Measurements from ENCODE around the gene MICU2. TPM values are rescaled to one million over a fixed set of nuclear protein-coding genes. Genes with fewer than 3 reads are reported as not detected.
"Not testable (repeated sequence)": the region's sequence is repeated elsewhere in the genome, so short reads cannot be mapped to it uniquely, and the experiment has no call there.

Gene MICU2
- total RNA-seq, 2 experiments from 2014 or later, result 32.0 to 33.9 TPM

DNA sequence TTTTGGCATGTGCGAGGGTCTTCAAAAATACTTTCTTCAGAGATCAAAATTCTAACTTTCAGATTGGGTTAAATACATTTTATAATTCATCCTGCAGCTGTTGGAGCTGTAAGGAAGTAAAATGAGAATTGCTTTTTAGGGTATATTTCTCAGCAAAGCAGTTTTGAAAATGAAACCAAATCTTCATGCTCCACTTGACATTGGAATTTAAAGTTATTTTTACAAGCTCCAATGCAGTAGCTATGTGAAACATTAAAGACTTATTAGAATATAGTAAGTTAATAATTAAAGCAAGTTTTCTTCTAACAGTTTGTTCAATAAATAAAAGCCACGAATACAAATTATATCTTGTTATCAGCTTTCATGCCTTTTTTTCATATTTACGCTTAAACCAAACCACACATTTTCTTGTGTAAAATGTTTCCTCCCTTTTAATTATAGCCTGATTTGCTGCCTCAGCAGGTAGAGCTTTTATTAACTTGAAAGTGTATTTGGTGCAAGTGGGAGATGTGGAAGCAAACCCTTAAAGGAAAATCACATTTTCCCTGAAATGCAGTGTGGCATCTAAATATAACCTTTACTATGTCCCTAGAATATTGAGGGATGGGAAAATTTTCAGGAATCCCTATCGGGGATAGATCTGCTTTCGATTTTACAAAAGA lies 12.4 kb upstream of the MICU2 start:
- H3K36me3 Mint-ChIP-seq (ENCODE audit: low read depth), result no peaks in the 10 kb centered on the region
- no peaks in the 10 kb centered on the region for H3K9me3 Mint-ChIP-seq
- ChIA-PET CTCF (interaction anchor here (0.6 to 1.9 kb wide), 2 partner anchors 8 to 317 kb away, joined by 3 to 5 read pairs; no protein-coding TSS in a partner anchor), POLR2A (no interaction called here)
- H3K4me3 Mint-ChIP-seq, result no peak overlapping the region
- peaks cover 20% of the 10 kb centered on the region for H3K27me3 Mint-ChIP-seq
- H3K27ac Mint-ChIP-seq, result no peak overlapping the region
- DNase-seq, result no peak
- peaks cover 5% of the 10 kb centered on the region for H3K4me1 Mint-ChIP-seq

DNA sequence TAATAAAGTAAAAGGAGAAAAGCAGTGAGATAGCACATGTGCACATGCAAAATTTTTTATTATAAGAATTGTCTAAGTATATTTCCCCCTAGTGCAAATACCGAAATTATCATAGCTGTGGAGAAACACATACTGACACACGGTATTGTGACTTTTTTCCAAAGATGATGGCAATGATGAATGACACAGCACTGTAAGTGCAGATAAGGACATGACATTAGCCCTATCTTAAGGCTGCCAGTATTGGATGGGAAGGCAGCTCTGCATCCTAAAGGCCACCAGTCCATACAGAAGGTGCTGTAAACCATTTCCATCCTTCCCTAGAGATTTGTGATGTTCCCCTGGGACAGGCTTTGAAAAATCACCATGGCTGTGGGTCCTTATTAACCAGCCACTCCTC lies 11.5 kb upstream of the MICU2 start:
- no peak overlapping the region for H3K4me3 Mint-ChIP-seq
- no peak for DNase-seq
- POLR2A ChIA-PET, result no interaction called here
- no peaks in the 10 kb centered on the region for H3K36me3 Mint-ChIP-seq (ENCODE audit: low read depth)
- H3K9me3 Mint-ChIP-seq, result no peaks in the 10 kb centered on the region
- peaks cover 5% of the 10 kb centered on the region for H3K4me1 Mint-ChIP-seq
- peaks cover 20% of the 10 kb centered on the region for H3K27me3 Mint-ChIP-seq
- CTCF ChIA-PET, result interaction anchor here (1.9 kb wide), 1 partner anchor 7 kb away, joined by 5 read pairs; no protein-coding TSS in a partner anchor
- no peak overlapping the region for H3K27ac Mint-ChIP-seq

DNA sequence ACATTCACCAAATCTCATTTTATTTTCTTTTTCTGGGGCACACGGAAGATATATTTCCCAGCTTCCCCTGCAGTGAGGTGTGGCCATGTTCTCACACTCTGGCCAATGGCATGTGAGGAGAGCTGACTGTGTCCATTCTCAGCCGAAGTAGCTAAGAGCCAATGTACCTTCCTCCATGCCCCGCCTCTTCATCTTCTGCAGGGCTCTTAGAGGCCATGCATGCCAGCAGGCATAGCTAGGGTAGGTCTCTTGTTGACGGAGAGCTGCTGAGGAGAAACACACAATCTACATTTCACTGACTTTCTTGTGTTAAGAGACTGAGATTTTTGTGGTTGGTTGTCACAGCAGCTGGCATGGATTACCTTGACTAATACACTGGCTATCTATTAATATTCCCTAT lies 9.8 kb upstream of the MICU2 start:
- ChIA-PET CTCF (interaction anchor here (0.5 kb wide), 1 partner anchor 39 kb away, joined by 3 read pairs; no protein-coding TSS in a partner anchor), POLR2A (no interaction called here)
- Mint-ChIP-seq H3K4me1 (peaks cover 5% of the 10 kb centered on the region), H3K27me3 (peaks cover 20% of the 10 kb centered on the region), H3K9me3 (no peaks in the 10 kb centered on the region), H3K27ac (no peak overlapping the region), H3K4me3 (no peak overlapping the region), H3K36me3 (ENCODE audit: low read depth) (no peaks in the 10 kb centered on the region)
- no peak for DNase-seq

DNA sequence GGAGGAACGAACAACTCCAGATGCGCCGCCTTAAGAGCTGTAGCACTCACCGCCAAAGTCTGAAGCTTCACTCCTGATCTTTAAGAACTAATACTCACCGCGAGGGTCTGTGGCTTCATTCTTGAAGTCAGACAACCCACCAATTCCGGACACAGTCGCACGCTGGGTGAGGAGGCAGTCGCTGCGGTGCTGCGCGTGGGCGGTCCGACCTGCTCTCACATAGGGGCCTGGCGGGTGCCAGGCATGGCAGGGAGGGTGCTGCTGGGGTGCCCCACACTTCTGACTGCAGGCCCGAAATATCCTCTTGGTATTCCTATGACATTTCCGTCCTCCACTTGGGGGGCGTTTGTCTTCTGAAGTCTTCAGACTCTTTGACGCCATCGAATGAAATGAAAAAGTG lies 7.4 kb upstream of the MICU2 start:
- Mint-ChIP-seq H3K4me3 (no peak overlapping the region), H3K36me3 (ENCODE audit: low read depth) (no peaks in the 10 kb centered on the region), H3K27me3 (peaks cover 18% of the 10 kb centered on the region), H3K9me3 (no peaks in the 10 kb centered on the region), H3K27ac (no peak overlapping the region), H3K4me1 (peaks cover under 1% of the 10 kb centered on the region)
- ChIA-PET POLR2A (no interaction called here), CTCF (no interaction called here)
- no peak for DNase-seq

DNA sequence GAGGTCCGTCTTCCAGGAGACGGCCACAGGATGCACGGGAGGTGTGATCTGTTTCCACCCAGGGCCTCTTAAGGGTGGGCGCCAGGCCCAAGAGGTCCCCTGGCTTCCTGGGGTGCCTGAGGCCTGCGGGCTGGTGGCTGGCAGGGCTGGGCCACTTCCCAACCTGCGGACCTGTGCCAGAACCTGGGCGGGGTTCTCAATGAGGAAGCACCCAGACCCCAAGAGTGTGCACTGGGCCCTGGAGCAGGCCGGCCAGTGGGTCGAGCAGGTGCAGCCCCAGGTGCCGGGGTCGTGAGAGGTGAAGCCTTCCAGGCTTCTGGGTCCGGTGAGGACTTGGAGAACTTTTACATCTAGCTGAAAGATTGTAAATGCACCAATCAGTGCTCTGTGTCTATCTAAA lies 6.7 kb upstream of the MICU2 start:
- H3K27me3 Mint-ChIP-seq, result peaks cover 21% of the 10 kb centered on the region
- no peaks in the 10 kb centered on the region for H3K9me3 Mint-ChIP-seq
- H3K4me3 Mint-ChIP-seq, result no peak overlapping the region
- no peaks in the 10 kb centered on the region for H3K36me3 Mint-ChIP-seq (ENCODE audit: low read depth)
- DNase-seq, result no peak
- POLR2A ChIA-PET, result no interaction called here
- no peaks in the 10 kb centered on the region for H3K4me1 Mint-ChIP-seq
- no peak overlapping the region for H3K27ac Mint-ChIP-seq
- CTCF ChIA-PET, result no interaction called here

DNA sequence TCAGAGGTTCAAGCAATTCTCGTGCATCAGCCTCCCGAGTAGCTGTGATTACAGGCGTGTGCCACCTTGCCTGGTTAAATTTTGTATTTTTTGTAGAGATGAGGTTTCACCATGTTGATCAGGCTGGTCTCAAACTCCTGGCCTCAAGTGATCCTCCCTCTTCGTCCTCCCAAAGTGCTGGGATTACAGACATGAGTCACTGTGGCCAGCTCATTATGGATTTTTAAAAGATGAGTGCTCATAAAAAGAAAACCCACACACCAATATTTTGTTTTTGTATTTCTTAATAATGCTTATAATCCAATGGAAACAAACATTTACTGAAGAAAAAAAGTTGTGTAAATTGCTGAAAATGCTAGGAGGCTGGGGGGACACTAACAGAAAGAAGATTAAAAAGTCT lies 5.0 kb upstream of the MICU2 start:
- peaks cover 15% of the 10 kb centered on the region for H3K4me1 Mint-ChIP-seq
- H3K27ac Mint-ChIP-seq, result no peak overlapping the region
- ChIA-PET CTCF (interaction anchor here (1.0 to 1.3 kb wide), 2 partner anchors 10 to 31 kb away, joined by 3 read pairs; no protein-coding TSS in a partner anchor), POLR2A (no interaction called here)
- no peak for DNase-seq
- H3K4me3 Mint-ChIP-seq, result no peak overlapping the region
- peaks cover 14% of the 10 kb centered on the region for H3K36me3 Mint-ChIP-seq (ENCODE audit: low read depth)
- peaks cover 9% of the 10 kb centered on the region for H3K9me3 Mint-ChIP-seq
- H3K27me3 Mint-ChIP-seq, result peaks cover 23% of the 10 kb centered on the region

DNA sequence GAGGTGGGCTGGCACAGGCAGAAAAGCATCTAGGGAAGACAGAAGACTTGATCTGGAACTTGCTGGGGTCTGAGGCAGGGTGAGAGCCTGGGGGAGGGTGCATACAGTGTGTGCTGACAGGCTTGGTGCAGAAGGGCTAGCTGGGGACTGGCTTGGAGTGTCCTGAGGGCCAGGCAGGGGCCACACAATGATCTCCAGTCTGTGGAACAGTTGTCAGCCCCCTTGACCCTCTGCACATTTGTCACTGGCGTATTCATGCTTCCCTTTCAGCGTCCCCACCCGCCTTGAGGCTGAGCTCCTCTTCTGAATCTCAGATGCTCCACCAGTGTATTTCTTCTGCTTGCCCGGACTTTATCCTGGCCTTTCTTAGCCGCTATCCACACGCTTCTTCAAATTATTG lies 2.8 kb upstream of the MICU2 start:
- H3K27me3 Mint-ChIP-seq, result peaks cover 23% of the 10 kb centered on the region
- CTCF ChIA-PET, result no interaction called here

DNA sequence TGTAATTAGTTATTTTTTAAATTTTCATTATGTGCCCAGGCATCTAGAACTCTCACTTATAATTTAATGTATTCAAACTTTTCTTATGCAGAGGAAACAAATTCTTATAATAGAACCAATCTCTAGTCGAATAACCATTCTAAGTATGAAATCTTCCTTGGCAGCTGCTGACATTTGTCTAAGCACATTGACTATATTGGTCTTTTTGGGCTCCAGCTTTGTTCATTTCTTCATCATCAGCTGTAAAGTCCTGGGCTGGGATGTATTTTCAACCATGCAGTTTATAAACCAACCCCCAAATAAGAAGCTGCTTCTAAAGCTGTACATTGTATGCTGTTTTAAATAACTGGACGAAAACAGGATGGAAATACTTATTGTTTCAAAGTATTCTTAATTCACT lies 2.3 kb upstream of the MICU2 start:
- H3K27me3 Mint-ChIP-seq, result peaks cover 23% of the 10 kb centered on the region
- H3K27ac Mint-ChIP-seq, result no peak overlapping the region
- no peak for DNase-seq
- peaks cover 22% of the 10 kb centered on the region for H3K4me1 Mint-ChIP-seq
- ChIA-PET POLR2A (no interaction called here), CTCF (no interaction called here)
- peaks cover 18% of the 10 kb centered on the region for H3K36me3 Mint-ChIP-seq (ENCODE audit: low read depth)
- H3K9me3 Mint-ChIP-seq, result peaks cover 9% of the 10 kb centered on the region
- H3K4me3 Mint-ChIP-seq, result no peak overlapping the region

More for the DNA sequence above, 2.8 kb upstream of the MICU2 start:
- POLR2A ChIA-PET, result no interaction called here
- no peak overlapping the region for H3K27ac Mint-ChIP-seq
- H3K9me3 Mint-ChIP-seq, result peaks cover 9% of the 10 kb centered on the region
- no peak for DNase-seq
- peaks cover 17% of the 10 kb centered on the region for H3K4me1 Mint-ChIP-seq
- peaks cover 14% of the 10 kb centered on the region for H3K36me3 Mint-ChIP-seq (ENCODE audit: low read depth)
- no peak overlapping the region for H3K4me3 Mint-ChIP-seq

DNA sequence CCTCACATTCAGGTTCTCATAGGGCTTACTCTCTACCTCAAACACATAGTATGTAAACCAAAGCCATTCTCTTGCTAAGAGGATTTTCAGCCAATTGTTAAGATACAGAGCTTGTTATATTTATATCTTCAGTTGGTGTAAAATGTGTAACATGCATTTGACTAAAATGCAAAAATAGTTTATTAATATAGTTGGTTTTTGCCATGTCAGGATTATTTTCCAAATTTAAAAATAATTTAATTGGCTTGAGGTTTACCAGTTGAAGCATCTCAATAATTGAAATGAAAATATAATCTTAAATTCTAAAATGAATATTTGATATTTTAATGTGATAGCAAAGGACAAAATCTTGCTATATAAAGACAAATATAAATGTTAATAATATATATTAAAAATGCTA lies 7.2 kb downstream of the MICU2 start:
- peaks cover 36% of the 10 kb centered on the region for H3K4me1 Mint-ChIP-seq
- H3K27ac Mint-ChIP-seq, result no peak overlapping the region
- DNase-seq, result no peak
- H3K9me3 Mint-ChIP-seq, result peaks cover 11% of the 10 kb centered on the region
- H3K4me3 Mint-ChIP-seq, result no peak overlapping the region
- peaks cover 36% of the 10 kb centered on the region for H3K36me3 Mint-ChIP-seq (ENCODE audit: low read depth)
- H3K27me3 Mint-ChIP-seq, result no peaks in the 10 kb centered on the region
- ChIA-PET CTCF (interaction anchor here (1.7 kb wide), 1 partner anchor 11 kb away, joined by 3 read pairs; no protein-coding TSS in a partner anchor), POLR2A (no interaction called here)

DNA sequence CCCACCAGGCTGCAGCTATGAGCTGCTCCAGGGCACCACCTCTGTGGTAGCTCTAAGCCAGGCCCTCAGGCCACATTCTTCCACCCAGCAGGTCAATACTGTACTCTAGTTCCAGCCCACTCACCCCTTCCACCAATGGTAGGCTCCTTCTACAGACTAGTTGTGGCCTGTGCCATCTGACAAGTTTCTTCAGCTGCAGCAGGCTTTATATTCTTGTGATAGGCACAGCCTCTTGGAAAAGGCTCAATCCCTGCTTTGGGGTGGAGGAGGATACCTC lies 8.5 kb downstream of the MICU2 start:
- Mint-ChIP-seq H3K9me3 (peaks cover 11% of the 10 kb centered on the region), H3K4me3 (no peak overlapping the region), H3K27me3 (no peaks in the 10 kb centered on the region), H3K27ac (no peak overlapping the region), H3K36me3 (ENCODE audit: low read depth) (peaks cover 32% of the 10 kb centered on the region), H3K4me1 (peaks cover 34% of the 10 kb centered on the region)
- POLR2A ChIA-PET, result no interaction called here
- DNase-seq, result no peak
- CTCF ChIA-PET, result no interaction called here

DNA sequence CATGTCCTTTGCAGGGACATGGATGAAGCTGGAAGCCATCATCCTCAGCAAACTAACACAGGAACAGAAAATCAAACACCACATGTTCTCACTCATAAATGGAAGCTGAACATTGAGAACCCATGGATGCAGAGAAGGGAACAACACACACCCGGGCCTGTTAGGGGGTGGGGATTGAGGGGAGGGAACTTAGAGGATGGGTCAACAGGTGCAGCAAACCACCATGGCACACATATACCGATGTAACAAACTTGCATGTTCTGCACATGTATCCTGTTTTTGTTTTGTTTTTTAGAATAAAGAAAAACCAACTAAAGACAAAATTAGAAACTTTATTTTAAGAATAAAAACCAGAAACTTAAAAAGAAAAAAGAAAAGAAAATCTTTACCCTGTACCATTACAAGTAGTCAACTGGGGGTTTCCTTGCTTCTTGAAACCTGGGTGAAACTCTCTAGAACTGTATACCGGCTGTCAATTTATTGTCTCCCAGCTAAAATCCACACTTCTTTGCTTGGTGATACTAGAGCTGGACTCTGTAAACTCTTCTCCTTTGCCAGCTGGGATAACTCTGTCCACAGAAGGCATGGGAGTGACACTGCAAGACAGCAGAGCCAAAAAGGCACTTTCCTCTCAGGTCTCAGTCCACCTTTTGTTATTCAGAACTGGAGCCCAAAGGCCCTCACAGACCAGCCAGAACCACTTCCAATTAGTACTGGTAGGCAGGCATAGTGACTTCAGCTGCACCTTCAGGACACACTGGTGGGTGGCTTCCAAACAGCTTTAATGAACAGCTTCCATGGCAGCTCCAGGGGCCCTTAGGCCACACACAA lies 9.0 kb downstream of the MICU2 start:
- no peak for DNase-seq
- Mint-ChIP-seq H3K4me3 (no peak overlapping the region), H3K4me1 (peaks cover 31% of the 10 kb centered on the region), H3K27me3 (no peaks in the 10 kb centered on the region), H3K9me3 (peaks cover 13% of the 10 kb centered on the region), H3K36me3 (ENCODE audit: low read depth) (peaks cover 31% of the 10 kb centered on the region), H3K27ac (no peak overlapping the region)
- ChIA-PET POLR2A (no interaction called here), CTCF (no interaction called here)

DNA sequence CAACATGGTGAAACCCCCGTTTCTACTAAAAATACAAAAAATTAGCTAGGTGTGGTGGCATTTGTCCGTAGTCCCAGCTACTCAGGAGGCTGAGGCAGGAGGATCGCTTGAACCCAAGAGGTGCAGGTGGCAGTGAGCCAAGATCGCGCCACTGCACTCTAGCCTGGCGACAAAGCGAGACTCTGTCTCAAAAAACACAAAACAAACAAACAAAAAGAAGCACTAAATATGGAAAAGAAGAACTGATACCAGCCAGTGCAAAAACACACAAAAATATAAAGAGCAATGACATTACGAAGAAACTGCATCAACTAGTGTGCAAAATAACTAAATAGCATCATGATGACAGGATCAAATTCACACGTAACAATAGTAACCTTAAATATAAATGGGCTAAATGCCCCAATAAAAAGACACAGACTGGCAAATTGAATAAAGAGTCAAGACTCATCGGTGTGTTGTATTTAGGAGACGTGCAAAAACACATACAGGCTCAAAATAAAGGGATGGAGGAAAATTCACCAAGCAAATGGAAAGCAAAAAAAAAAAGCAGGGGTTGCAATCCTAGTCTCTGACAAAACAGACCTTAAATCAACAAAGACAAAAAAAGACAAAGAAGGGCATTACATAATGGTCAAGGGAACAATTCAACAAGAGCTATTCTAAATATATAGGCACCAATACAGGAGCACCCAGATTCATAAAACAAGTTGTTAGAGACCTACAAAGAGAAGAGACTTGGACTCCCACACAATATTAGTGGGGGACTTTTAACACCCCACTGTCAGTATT lies 13.1 kb downstream of the MICU2 start:
- POLR2A ChIA-PET, H3K27me3 Mint-ChIP-seq, H3K4me3 Mint-ChIP-seq, H3K27ac Mint-ChIP-seq, DNase-seq: not testable (repeated sequence)
- Mint-ChIP-seq H3K36me3 (ENCODE audit: low read depth) (peaks cover 31% of the 10 kb centered on the region), H3K9me3 (peaks cover 14% of the 10 kb centered on the region), H3K4me1 (peaks cover 27% of the 10 kb centered on the region)
- CTCF ChIA-PET, result interaction anchor here (0.7 kb wide), 1 partner anchor 26 kb away, joined by 5 read pairs; no protein-coding TSS in a partner anchor

DNA sequence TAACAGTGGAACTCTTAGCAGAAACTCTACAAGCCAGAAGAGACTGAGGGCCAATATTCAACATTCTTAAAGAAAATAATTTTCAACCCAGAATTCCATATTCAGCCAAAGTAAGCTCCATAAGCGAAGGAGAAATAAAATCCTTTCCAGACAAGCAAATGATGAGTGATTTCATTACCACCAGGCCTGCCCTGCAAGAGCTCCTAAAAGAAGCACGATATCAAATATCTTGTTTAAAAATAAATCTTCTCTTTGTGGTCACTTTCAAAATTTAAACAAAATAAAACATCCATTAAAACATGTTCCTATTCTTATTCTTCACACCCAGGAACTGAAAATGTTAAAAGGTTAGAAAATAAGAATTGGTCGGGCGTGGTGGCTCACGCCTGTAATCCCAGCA lies 13.7 kb downstream of the MICU2 start:
- Mint-ChIP-seq H3K4me3 (no peak overlapping the region), H3K9me3 (peaks cover 14% of the 10 kb centered on the region), H3K4me1 (peaks cover 24% of the 10 kb centered on the region), H3K27ac (no peak overlapping the region), H3K36me3 (ENCODE audit: low read depth) (peaks cover 31% of the 10 kb centered on the region), H3K27me3 (no peaks in the 10 kb centered on the region)
- POLR2A ChIA-PET, result no interaction called here
- CTCF ChIA-PET, result no interaction called here
- no peak for DNase-seq

All from activated CD4-positive, alpha-beta T cell treated with anti-CD3 and anti-CD28 coated beads, Interleukin-2, amount 10 ng/mL, durations not matched to agents 7 days and 5 days (primary cell).